Subcutaneous abdominal adipose tissue (tissue), 5 donors: ENCODE data around the gene ENSA.
"Not testable (repeated sequence)": the region's sequence is repeated elsewhere in the genome, so short reads cannot be mapped to it uniquely, and the experiment has no call there.

Experiments used
- H3K27ac ChIP-seq: one replicate; pipeline ENCODE4 v1.7.0; 2013; ENCODE audit warnings: low read depth, mild to moderate bottlenecking, inconsistent platforms, low read length, moderate library complexity
- H3K27me3 ChIP-seq, 5 donors: one replicate each; pipeline ENCODE4 v1.7.0; 2013; ENCODE audit warnings: low read length in 5 of 5, inconsistent platforms in 1 of 5; ENCODE audit not compliant: control insufficient read depth in 5 of 5, insufficient read depth in 4 of 5
- H3K36me3 ChIP-seq, 5 donors: one replicate each; pipeline ENCODE4 v1.7.0; 2013; ENCODE audit warnings: low read length in 5 of 5; ENCODE audit not compliant: control insufficient read depth in 5 of 5, insufficient read depth in 5 of 5
- H3K4me1 ChIP-seq, 5 donors: one replicate each; pipeline ENCODE4 v1.7.0; 2013; ENCODE audit warnings: low read length in 5 of 5, mild to moderate bottlenecking in 3 of 5, moderate library complexity in 1 of 5; ENCODE audit not compliant: control insufficient read depth in 5 of 5, insufficient read depth in 5 of 5
- H3K4me3 ChIP-seq, 5 donors: one replicate each; pipeline ENCODE4 v1.7.0; 2013; ENCODE audit warnings: low read length in 5 of 5, low read depth in 1 of 5
- H3K9ac ChIP-seq, 5 donors: one replicate each; pipeline ENCODE4 v1.7.0; 2013; ENCODE audit warnings: low read length in 5 of 5, mild to moderate bottlenecking in 4 of 5, moderate library complexity in 3 of 5
- H3K9me3 ChIP-seq, 5 donors: one replicate each; pipeline ENCODE4 v1.7.0; 2013; ENCODE audit warnings: low read length in 5 of 5; ENCODE audit not compliant: control insufficient read depth in 5 of 5
- donor health status: healthy.
- donor health status: healthy.
- donor health status: healthy.
- donor health status: healthy.
- donor health status: healthy.

Gene ENSA

DNA sequence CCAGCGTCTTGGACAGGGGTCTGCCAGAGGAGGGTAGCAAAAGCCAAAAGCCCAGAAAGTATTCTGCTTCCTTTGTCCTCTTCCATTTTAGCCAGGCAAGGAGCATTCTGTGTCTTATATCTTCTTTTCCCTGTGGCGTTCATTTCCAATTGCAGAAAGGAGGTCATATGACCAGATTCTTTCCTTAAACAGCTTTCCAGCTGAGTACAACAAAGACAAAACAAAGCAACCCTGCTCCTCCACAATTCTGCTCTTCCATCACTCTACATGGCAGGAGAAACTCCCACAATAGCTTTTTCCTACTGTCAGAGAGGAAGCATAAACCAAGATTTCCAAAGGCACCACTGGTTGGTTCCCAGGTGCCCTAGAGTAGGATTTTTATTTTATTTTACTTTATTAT lies 19.7 kb downstream of the ENSA start:
- Histone ChIP-seq H3K27me3 (no peaks in the 10 kb centered on the region), H3K36me3 (peaks cover 0 to 2% (median 0%) of the 10 kb centered on the region in 5 donors), H3K9ac (peak overlapping the region in 2 of 5 donors; percentile 43 to 51), H3K4me3 (no peak overlapping the region), H3K9me3 (no peaks in the 10 kb centered on the region), H3K27ac (peak overlapping the region; percentile 62), H3K4me1 (peaks cover 6 to 52% (median 34%) of the 10 kb centered on the region in 5 donors)

DNA sequence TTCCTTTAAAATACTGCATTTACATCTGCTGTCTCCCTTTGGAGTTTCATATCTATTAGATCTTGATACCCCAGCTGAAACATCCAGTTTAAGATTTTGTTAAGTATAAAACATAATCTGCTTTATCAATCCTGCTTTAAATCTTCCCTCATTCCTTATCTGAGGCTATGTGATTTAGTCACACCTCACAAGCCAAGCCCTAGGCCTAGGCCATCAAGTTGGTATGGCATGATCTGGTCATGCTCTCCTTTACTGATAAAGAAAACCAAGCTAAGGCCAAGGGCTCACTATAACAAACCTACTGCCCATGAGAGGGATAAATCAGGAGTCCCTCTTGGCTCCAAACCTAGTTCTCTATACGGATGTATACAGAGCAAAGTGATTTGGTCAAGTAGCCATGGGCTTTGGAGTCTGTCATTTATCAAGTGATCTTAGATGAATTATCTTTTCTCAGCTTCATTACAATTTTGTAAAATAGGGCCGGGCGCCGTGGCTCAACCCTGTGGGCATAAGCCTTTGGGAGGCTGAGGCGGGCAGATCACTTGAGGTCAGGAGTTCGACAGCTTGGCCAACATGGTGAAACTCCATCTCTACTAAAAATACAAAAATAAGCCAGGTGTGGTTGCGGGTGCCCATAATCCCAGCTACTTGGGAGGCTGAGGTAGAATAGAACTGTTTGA lies 22.8 kb downstream of the ENSA start:
- no peak overlapping the region for H3K9ac ChIP-seq
- no peaks in the 10 kb centered on the region for H3K9me3 ChIP-seq
- H3K4me1 ChIP-seq = peaks cover 6 to 30% (median 19%) of the 10 kb centered on the region in 5 donors
- no peaks in the 10 kb centered on the region for H3K36me3 ChIP-seq
- H3K27me3 ChIP-seq = no peaks in the 10 kb centered on the region
- no peak overlapping the region for H3K27ac ChIP-seq
- no peak overlapping the region for H3K4me3 ChIP-seq

- H3K27ac ChIP-seq = peak overlapping the region; percentile 77
Measured at GRCh38 chr1:150605451-150605731, 24.0 kb downstream of the ENSA start.

GRCh38 chr1:150604226-150604588 lies 25.2 kb downstream of the ENSA start:
- no peaks in the 10 kb centered on the region for H3K27me3 ChIP-seq
- no peaks in the 10 kb centered on the region for H3K36me3 ChIP-seq
- H3K27ac ChIP-seq = peak overlapping the region; percentile 77
- no peak overlapping the region for H3K4me3 ChIP-seq
- peaks cover 0 to 14% (median 8%) of the 10 kb centered on the region in 5 donors for H3K4me1 ChIP-seq
- no peaks in the 10 kb centered on the region for H3K9me3 ChIP-seq
- peak overlapping the region in 3 of 5 donors; percentile 22 to 73 (median 66) for H3K9ac ChIP-seq

More at GRCh38 chr1:150605451-150605731, 24.0 kb downstream of the ENSA start:
- H3K4me3 ChIP-seq, H3K36me3 ChIP-seq, H3K9me3 ChIP-seq, H3K9ac ChIP-seq, H3K27me3 ChIP-seq: not testable (repeated sequence)
- peaks cover 0 to 21% (median 15%) of the 10 kb centered on the region in 5 donors for H3K4me1 ChIP-seq

DNA sequence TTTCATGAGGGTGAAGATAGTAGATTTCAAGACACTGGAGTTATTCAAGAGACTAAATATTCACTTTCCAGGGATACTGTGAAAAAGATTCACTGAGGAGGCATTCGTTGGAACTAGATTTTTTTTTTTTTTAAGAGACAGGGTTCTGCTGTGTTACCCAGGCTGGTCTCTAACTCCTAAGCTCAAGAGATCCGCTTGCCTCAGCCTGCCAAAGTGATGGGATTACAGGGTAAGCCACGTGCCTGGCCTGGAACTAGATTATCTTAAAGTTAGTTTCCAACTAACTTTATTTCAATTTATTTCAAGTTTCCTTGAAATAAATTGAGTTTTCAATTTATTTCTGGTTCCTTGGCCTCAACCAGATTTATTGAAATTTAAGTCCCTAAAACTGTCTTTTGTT lies 25.7 kb downstream of the ENSA start:
- H3K36me3 ChIP-seq = no peaks in the 10 kb centered on the region
- H3K4me1 ChIP-seq = peaks cover 0 to 13% (median 8%) of the 10 kb centered on the region in 5 donors
- H3K27ac ChIP-seq = peak overlapping the region; percentile 77
- no peaks in the 10 kb centered on the region for H3K9me3 ChIP-seq
- H3K4me3 ChIP-seq = no peak overlapping the region
- no peaks in the 10 kb centered on the region for H3K27me3 ChIP-seq
- peak overlapping the region in 2 of 5 donors; percentile 66 to 73 for H3K9ac ChIP-seq

- not testable (repeated sequence) for H3K9me3 ChIP-seq, H3K36me3 ChIP-seq, H3K9ac ChIP-seq, H3K4me3 ChIP-seq, H3K27ac ChIP-seq, H3K27me3 ChIP-seq
- peaks cover 0 to 13% (median 8%) of the 10 kb centered on the region in 5 donors for H3K4me1 ChIP-seq
Measured at GRCh38 chr1:150602372-150602771, 27.0 kb downstream of the ENSA start.

- Histone ChIP-seq H3K4me1 (peaks cover 0 to 13% (median 8%) of the 10 kb centered on the region in 5 donors), H3K9ac (no peak overlapping the region), H3K27me3 (no peaks in the 10 kb centered on the region), H3K36me3 (no peaks in the 10 kb centered on the region), H3K9me3 (no peaks in the 10 kb centered on the region), H3K4me3 (no peak overlapping the region), H3K27ac (no peak overlapping the region)
Measured at GRCh38 chr1:150601540-150601939, 27.9 kb downstream of the ENSA start.

GRCh38 chr1:150598346-150598745 lies 31.1 kb downstream of the ENSA start:
- H3K36me3 ChIP-seq = not testable (repeated sequence)

DNA sequence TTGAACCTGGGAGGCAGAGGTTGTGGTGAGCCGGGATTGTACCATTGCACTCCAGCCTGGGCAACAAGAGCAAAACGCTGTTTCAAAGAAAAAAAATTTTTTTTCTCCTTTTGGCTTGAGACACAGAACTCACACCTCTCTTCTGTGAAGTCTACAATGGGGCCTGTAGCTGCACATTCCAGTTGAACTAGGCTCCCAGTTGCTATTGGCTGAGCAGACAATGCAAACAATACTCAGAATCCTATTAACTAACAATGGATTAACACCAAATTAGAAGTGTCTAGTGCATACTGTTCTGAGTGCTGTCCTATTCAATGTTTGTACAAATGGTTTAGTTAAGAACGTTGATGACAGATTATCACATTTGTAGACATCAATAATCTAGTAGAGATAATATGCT lies 32.4 kb downstream of the ENSA start:
- H3K4me1 ChIP-seq = peaks cover 0 to 2% (median 0%) of the 10 kb centered on the region in 5 donors
- H3K9me3 ChIP-seq = no peaks in the 10 kb centered on the region
- H3K27ac ChIP-seq = no peak overlapping the region
- H3K36me3 ChIP-seq = no peaks in the 10 kb centered on the region
- no peaks in the 10 kb centered on the region for H3K27me3 ChIP-seq
- no peak overlapping the region for H3K9ac ChIP-seq
- H3K4me3 ChIP-seq = no peak overlapping the region

More at GRCh38 chr1:150598346-150598745, 31.1 kb downstream of the ENSA start:
- H3K4me1 ChIP-seq, H3K27ac ChIP-seq, H3K9ac ChIP-seq, H3K9me3 ChIP-seq, H3K27me3 ChIP-seq, H3K4me3 ChIP-seq: not testable (repeated sequence)

DNA sequence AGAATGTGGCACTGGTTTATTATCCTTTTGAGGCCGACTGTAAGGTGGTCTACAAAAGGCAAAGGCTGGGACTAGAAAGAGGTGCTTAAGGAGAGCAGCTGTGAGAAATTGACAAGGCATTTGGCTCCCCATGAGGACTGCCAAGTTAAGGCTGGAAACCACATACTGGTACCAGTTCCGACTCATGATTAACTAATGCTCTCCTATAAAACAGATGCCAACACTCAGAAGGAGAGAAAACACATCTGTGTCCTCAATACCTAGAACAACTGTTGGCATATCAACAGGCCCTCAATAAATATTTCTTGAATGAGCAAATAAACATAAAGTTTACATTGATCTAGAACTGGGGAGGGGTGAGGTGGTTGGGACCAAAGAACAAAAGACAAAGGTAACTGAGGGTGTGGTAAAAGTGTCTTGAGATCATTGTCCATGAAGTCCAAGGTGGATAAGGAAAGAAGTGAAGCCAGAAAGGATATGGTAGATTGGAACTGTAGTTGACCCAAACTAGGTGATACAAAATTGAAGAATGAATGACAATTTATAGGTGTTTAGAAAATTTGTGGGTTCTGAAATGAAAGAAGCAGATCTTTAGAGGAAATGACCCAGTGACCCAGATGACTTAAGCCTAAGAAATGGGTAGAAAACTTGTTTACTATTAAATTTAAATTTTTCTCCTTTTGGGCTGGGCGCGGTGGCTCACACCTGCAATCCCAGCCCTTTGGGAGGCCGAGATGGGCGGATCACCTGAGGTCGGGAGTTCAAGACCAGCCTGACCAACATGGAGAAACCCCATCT lies 33.1 kb downstream of the ENSA start:
- peaks cover 0 to 2% (median 0%) of the 10 kb centered on the region in 5 donors for H3K4me1 ChIP-seq
- H3K36me3 ChIP-seq = no peaks in the 10 kb centered on the region
- no peaks in the 10 kb centered on the region for H3K27me3 ChIP-seq
- H3K9me3 ChIP-seq = no peaks in the 10 kb centered on the region
- H3K4me3 ChIP-seq = no peak overlapping the region
- no peak overlapping the region for H3K27ac ChIP-seq
- no peak overlapping the region for H3K9ac ChIP-seq
